ENCODE results near the gene DICER1.

- no peak for TF ChIP-seq CTCF (IDR thresholded peaks at IDR 0.05)
- TF ChIP-seq POLR2A (IDR thresholded peaks at IDR 0.05) = no peak
- no peak for TF ChIP-seq POLR2AphosphoS5 (IDR thresholded peaks at IDR 0.05)
Measured at GRCh38 chr14:95054346-95055280, 102.7 kb downstream of the DICER1 start.
